GM21390 (cell line): ENCODE data around the gene GNA14.
"Not testable (repeated sequence)": the region's sequence is repeated elsewhere in the genome, so short reads cannot be mapped to it uniquely, and the experiment has no call there.

Source experiments
- ATAC-seq: cut with Tn5 transposase; IDR thresholded peaks from one replicate; pipeline ENCODE4 v1.9.1; 2021; ENCODE audit not compliant: unreplicated experiment

The GNA14 gene

DNA sequence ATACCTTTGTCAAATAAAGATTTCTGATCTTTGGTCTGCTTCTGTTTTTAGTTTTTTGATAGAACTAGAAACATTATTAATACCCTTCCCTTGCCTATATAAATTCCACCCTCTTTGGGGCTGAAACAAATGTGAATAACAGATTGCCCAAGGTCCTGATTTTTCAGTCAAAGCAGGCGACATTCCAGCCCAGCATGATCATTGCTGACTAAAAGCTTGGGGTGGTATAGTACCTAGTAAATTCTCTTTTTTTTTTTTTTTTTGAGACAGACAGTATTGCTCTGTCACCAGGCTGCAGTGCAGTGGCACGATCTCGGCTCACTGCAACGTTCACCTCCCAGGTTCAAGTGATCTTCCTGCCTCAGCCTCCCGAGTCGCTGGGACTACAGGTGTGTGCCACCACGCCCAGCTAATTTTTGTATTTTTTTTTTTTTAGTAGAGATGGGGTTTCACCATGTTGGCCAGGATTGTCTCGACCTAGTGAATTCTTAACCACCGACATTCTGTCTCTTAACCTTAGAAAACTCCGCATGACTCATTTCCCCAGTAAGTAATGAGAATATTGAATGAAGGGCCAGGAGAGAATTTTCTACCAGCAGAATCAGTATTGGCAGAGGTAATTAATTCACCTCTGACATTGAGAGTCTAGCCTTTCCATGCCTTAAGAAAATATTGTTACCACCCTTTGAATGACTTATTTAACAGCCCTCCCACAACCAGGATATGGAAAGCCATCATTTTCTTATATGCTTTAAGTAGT lies 226.4 kb downstream of the GNA14 start:
- no peak for ATAC-seq

DNA sequence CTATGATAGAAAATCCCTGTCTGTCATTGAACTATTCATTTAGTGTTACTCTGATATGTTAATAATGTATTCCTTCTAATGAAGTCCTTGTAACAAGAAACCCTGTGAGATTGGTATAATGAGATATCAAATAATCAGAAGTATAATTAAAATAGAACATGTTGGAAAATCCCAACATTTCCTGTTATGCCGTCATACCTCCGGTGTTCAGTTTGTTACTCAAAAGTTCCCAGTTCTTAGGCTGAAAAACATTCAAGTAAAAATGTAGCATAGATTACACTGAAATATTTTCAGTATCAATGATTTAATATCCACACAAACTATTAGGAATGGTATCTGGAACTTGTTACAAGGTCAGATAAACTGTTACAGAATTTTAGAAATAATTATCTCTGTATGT lies 227.5 kb downstream of the GNA14 start:
- ATAC-seq, result no peak

DNA sequence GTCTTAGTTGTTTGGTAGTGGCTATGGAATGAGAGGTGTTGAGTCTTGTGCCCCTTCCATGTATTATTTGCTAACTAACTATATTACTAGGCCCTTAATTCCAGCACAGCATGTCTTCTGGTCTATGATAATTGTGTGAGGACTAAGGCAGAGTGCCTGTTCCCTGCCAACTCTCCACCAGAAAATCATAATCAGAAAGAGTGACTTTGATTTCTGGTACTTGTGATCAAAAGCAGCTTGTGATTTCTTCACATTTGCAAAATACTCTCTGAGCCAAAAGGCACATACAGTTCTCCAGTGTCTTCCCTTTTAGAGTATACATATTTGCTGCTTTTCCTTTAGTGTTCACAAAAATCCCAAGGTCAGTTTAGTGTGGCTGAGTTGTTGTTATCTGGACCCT lies 229.9 kb downstream of the GNA14 start:
- ATAC-seq, result no peak

DNA sequence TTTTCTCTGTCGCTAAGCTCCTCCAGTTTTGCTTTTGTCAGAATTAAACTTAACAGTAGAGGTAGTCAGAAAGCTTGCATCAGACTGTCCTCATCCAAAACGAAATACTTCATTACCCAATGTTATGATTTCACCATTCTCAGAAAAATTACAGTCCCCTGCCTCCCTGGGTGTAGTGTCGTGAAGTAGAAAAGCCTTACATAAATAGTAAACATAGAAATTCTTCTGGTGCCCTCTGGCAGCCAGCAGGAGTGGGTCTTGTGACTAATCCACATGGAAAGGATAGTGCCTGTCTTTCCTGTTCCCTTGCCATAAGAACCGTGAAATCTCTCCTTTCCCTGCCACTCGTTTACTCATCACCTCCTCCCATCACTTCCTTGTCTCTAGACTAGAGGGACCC lies 230.6 kb downstream of the GNA14 start:
- no peak for ATAC-seq

DNA sequence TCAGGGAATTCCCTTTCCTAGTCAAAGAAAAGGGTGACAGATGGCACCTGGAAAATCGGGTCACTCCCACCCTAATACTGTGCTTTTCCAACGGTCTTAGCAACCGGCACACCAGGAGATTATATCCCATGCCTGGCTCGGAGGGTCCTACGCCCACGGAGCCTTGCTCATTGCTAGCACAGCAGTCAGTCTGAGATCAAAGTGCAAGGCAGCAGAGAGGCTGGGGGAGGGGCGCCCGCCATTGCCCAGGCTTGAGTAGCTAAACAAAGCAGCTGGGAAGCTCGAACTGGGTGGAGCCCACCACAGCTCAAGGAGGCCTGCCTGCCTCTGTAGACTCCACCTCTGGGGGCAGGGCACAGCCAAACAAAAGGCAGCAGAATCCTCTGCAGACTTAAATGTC lies 239.6 kb downstream of the GNA14 start:
- ATAC-seq, result not testable (repeated sequence)

DNA sequence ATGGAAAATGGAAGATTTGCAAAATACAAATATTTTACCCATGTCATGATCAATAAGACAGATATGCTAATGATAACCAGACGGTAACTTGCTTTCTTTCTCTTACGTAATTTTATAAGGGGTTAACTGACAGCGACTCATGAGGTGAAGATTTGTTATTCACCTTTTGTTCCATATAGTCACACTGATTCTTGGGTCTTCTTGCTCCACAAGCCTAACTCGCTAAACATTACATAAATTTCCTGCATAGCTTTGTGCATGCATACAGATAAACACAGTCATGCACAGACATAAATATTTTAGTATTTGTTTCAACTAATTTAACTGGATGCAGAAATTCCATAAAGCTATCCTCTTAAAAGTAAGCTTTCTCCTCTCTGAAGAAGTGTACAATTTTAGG lies 244.9 kb downstream of the GNA14 start:
- no peak for ATAC-seq

DNA sequence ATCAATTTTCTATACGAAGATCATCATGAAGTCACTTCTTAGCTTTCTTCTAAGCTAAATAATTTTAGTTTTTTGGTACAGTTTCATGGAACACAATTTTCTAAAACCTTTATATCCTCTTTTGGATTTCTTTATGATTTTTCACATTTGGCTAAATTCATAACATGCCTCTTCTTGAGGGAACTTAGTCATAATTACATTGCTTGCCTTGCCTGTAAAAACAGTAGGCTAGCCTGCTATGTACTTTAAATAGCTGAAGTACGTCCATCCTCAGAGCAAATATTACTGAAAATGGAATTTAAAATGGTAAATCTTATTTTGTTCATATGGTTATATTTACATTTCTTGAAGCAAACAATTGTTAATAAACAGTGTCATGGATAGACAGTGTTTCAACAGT lies 245.8 kb downstream of the GNA14 start:
- no peak for ATAC-seq

DNA sequence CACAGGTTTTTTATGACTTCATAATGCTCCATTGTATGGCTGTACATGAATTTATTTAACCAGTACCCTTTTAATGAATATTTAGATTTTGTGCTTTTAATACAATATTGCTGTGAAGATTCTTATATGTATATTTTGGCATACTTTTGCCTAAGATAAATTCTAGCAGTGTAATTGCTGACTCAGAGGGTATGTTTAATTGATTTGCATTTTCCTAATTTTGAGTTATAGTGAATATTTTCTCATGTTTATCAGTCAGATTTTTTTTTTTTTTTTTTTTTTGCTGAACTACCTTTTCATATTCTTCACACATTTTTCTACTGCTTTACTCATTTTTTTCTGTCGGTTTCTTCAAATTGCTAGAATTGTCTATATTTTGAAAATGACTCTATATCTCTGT lies 248.2 kb downstream of the GNA14 start:
- ATAC-seq, result no peak

DNA sequence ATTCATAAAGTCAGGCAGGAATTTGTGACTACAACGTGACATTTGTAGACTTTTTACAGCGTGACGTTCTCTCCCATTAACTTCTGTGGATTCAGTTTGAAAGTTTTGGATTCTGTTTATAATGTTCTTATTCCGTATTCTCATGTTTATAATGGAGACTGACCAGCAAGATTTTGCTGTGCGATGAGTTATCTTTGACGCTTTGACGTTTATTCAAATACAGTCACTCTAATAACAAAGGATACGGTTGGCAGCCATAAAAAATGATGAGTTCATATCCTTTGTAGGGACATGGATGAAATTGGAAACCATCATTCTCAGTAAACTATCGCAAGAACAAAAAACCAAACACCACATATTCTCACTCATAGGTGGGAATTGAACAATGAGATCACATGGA lies 249.5 kb downstream of the GNA14 start:
- not testable (repeated sequence) for ATAC-seq

DNA sequence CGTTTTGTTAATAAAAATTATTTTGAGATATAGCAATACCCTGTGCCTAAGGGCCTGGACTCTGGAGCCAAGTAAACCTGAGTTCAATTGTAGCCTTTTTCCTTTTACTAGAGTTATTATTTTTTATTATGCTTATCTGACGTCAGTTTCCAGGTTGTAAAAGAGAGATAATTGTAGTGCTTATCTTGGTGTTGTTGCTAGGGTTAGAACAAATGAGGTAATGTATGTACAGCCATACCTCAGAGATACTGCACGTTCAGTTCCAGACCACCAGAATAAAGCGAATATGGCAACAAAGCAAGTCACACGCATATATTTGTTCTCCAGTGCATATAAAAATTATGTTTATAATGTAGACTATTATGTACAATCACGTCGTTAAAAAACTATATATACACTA lies 255.8 kb downstream of the GNA14 start:
- no peak for ATAC-seq

DNA sequence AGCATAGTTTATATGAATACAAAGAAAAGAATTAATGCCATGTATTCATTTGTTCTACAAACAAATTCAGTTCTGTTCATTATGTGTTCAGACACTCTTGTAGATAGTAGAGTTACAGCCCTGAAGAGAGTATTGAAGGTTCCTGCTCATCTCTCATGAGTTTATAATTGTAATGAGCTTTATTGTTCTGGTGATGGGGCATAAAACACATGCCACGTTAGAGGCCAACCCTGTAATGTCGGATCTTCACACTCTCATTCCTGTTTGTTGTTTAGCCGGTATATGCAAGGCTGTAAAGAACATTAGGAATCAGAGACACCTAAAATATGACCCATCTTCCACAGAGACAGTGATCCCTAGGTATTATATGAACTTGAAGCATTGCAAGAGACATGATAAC lies 256.3 kb downstream of the GNA14 start:
- ATAC-seq, result no peak

DNA sequence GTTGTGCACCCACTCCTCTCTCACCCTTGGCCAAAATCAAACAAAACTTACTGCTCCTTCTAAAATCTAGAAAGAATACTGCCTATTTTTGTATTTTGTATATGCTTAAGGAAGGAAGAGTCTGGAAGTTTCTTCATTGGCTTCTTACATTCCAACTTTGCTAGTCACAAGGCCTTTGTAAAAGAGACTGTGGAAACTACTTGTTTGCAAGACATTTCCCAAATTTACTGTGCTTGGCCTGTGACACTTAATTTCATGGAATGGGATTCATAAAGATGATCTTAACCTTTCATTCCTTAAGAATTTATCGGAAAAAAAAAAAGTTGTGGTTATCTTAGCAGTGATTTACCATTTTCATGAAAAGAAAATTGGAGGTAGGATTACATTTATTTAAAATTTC lies 261.9 kb downstream of the GNA14 start:
- ATAC-seq, result no peak

DNA sequence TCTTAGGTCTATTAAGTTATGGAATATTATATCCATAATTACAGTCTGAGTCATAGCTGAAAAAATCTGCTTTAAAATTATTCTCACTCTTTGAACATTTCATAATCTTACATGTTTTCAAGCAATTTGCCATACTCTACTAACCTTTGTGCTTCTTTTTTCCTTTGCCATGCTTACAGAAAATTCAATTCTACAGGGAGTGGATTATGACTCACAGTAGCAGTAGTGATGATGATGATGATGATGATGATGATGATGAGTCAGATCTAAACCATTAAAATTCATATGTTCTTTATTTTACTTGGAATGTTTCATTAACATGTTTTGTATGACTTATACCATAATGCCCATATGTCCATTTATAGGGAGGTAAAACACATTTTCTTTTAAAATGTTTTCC lies 263.7 kb downstream of the GNA14 start:
- ATAC-seq, result no peak

DNA sequence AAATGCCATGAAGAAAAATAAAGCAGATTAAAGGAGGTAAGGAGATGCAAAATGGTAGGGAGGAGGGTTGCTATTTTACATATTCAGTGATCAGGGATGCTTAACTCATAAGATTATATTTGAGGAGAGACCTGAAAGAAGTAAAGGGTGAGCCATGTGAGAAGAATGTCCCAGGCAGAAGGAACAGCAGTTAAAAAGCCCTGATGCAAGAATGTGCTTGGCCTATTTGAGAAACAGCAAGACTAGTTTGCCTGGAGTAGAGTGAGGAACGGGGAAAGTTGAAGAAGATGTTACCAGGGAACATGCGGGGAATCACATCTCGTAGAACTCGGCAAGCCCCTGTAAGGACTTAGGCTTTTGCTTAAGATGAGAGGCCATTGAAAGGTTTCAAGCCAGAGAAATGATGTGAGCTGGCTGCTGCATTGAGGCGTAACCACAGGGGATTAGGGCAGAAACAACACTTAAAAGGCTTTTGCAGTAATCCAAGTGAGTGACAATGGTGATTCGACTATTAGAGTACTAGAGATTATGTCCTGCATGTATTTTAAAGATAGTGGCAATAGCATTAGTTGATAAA lies 272.1 kb downstream of the GNA14 start:
- ATAC-seq, result no peak

DNA sequence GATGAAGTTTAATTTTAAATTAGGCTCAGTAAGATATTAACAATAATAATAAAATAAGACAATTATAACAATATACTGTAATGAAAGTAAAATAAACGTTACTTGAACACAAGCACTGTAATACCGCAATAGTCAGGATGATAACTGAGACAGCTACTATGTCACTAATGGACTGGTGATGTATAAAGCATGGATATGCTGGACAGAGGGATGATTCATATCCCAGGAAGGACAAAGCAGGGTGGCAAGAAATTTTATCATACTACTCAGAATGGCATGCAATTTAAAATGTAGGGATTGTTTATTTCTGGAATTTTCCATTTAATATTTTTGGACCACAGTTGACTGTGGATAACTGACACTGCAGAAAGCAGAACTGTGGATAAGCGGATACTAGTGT lies 273.9 kb downstream of the GNA14 start:
- no peak for ATAC-seq
